SK-N-SH treated with all-trans-retinoic acid at 6 μM for 48 hours (cell line): Measurements from ENCODE around the gene VPS39.

ENCODE experiments used
- ATAC-seq: fragments of 200-7000 bp; cut with Tn5 transposase; 3 replicates; pipeline ENCODE4 v1.9.1; 2020; ENCODE audit warnings: mild to moderate bottlenecking, moderate library complexity
- ARNTL ChIP-seq: fragments of 450-650 bp; formaldehyde crosslinking; IDR thresholded peaks from 2 replicates; pipeline ENCODE4 v1.5.0; 2020; ENCODE audit warnings: low read depth, mild to moderate bottlenecking, moderate library complexity, borderline replicate concordance
- BACH2 ChIP-seq: fragments of 250-450 bp; sonication (Bioruptor Pico); IDR thresholded peaks from 2 replicates; pipeline ENCODE4 v1.9.0; 2021; ENCODE audit warnings: mild to moderate bottlenecking, borderline replicate concordance
- CREB5 ChIP-seq: fragments of 250-450 bp; sonication (Bioruptor Pico); IDR thresholded peaks from 2 replicates; pipeline ENCODE4 v1.5.1; 2020; ENCODE audit warnings: low read depth, mild to moderate bottlenecking, moderate library complexity
- CSDC2 ChIP-seq: fragments of 250-450 bp; sonication (Bioruptor Pico); IDR thresholded peaks from 2 replicates; pipeline ENCODE4 v1.5.0; 2020; ENCODE audit warnings: mild to moderate bottlenecking, moderate library complexity
- CSRNP3 ChIP-seq: fragments of 250-450 bp; sonication (Bioruptor Pico); IDR thresholded peaks from 2 replicates; pipeline ENCODE4 v1.5.1; 2021; ENCODE audit warnings: mild to moderate bottlenecking, moderate library complexity
- ESRRG ChIP-seq: fragments of 250-450 bp; sonication (Bioruptor Pico); IDR thresholded peaks from 2 replicates; pipeline ENCODE4 v1.6.1; 2021; ENCODE audit warnings: mild to moderate bottlenecking
- GLIS3 ChIP-seq: fragments of 250-450 bp; sonication (Bioruptor Pico); IDR thresholded peaks from 2 replicates; pipeline ENCODE4 v1.5.0; 2020; ENCODE audit warnings: mild to moderate bottlenecking, moderate library complexity
- ISL1 ChIP-seq: fragments of 250-450 bp; sonication (Bioruptor Pico); IDR thresholded peaks from 2 replicates; pipeline ENCODE4 v2.1.2; 2022; ENCODE audit warnings: mild to moderate bottlenecking, moderate library complexity
- OSR1 ChIP-seq: fragments of 250-450 bp; sonication (Bioruptor Pico); IDR thresholded peaks from 2 replicates; pipeline ENCODE4 v1.8.0; 2022; ENCODE audit warnings: moderate library complexity, mild to moderate bottlenecking, inconsistent platforms
- PATZ1 ChIP-seq: fragments of 250-450 bp; sonication (Bioruptor Pico); IDR thresholded peaks from 2 replicates; pipeline ENCODE4 v1.8.0; 2020; ENCODE audit warnings: mild to moderate bottlenecking, moderate library complexity, borderline replicate concordance
- POU6F1 ChIP-seq: fragments of 250-450 bp; sonication (Bioruptor Pico); IDR thresholded peaks from 2 replicates; pipeline ENCODE4 v1.8.0; 2021; ENCODE audit warnings: low read depth, mild to moderate bottlenecking, moderate library complexity, borderline replicate concordance
- PPARA ChIP-seq: fragments of 250-450 bp; sonication (Bioruptor Pico); IDR thresholded peaks from 2 replicates; pipeline ENCODE4 v1.5.0; 2020; ENCODE audit warnings: mild to moderate bottlenecking, borderline replicate concordance
- RARB ChIP-seq: fragments of 250-450 bp; sonication (Bioruptor Pico); IDR thresholded peaks from 2 replicates; pipeline ENCODE4 v1.8.0; 2021; ENCODE audit warnings: mild to moderate bottlenecking, moderate library complexity
- SNAI2 ChIP-seq: fragments of 250-450 bp; sonication (Bioruptor Pico); IDR thresholded peaks from 2 replicates; pipeline ENCODE4 v1.5.0; 2020; ENCODE audit warnings: mild to moderate bottlenecking, moderate library complexity
- TCF4 ChIP-seq: fragments of 250-450 bp; sonication (Bioruptor Pico); IDR thresholded peaks from 2 replicates; pipeline ENCODE4 v1.8.0; 2021; ENCODE audit warnings: mild to moderate bottlenecking, moderate library complexity, borderline replicate concordance
- TOX ChIP-seq: fragments of 250-450 bp; sonication (Bioruptor Pico); IDR thresholded peaks from 2 replicates; pipeline ENCODE4 v1.8.0; 2021; ENCODE audit warnings: mild to moderate bottlenecking, moderate library complexity, borderline replicate concordance
- TSHZ2 ChIP-seq: fragments of 250-450 bp; sonication (Bioruptor Pico); IDR thresholded peaks from 2 replicates; pipeline ENCODE4 v1.5.0; 2020; ENCODE audit warnings: mild to moderate bottlenecking, moderate library complexity
- ZC3H10 ChIP-seq: fragments of 250-450 bp; sonication (Bioruptor Pico); IDR thresholded peaks from 2 replicates; pipeline ENCODE4 v1.5.1; 2021; ENCODE audit warnings: mild to moderate bottlenecking, moderate library complexity
- ZFP3 ChIP-seq: fragments of 250-450 bp; sonication (Bioruptor Pico); IDR thresholded peaks from 2 replicates; pipeline ENCODE4 v1.5.0; 2020; ENCODE audit warnings: mild to moderate bottlenecking, moderate library complexity
- ZFP30 ChIP-seq: fragments of 450-650 bp; formaldehyde crosslinking; IDR thresholded peaks from 2 replicates; pipeline ENCODE4 v1.5.0; 2022; ENCODE audit warnings: mild to moderate bottlenecking, moderate library complexity
- ZNF565 ChIP-seq: fragments of 450-650 bp; formaldehyde crosslinking; conservative IDR thresholded peaks from 2 replicates; pipeline ENCODE4 v1.5.0; 2020; ENCODE audit warnings: low read depth, mild to moderate bottlenecking, moderate library complexity
- ZNF70 ChIP-seq: fragments of 450-650 bp; formaldehyde crosslinking; IDR thresholded peaks from 2 replicates; pipeline ENCODE4 v1.5.0; 2020; ENCODE audit warnings: mild to moderate bottlenecking, moderate library complexity
- ZNF8 ChIP-seq: fragments of 450-650 bp; formaldehyde crosslinking; IDR thresholded peaks from 2 replicates; pipeline ENCODE4 v1.5.0; 2020; ENCODE audit warnings: mild to moderate bottlenecking, moderate library complexity

VPS39 gene

GRCh38 chr15:42140383-42141070 is 67.6 kb downstream of the VPS39 start:
- TF ChIP-seq OSR1 (no peak), ZFP3 (CRISPR knock-in tag) (no peak), TCF4 (CRISPR knock-in tag) (no peak), ZFP30 (CRISPR knock-in tag) (no peak), SNAI2 (CRISPR knock-in tag) (no peak), CREB5 (CRISPR knock-in tag) (no peak)
- ATAC-seq: no peak

- no peak for TF ChIP-seq ZNF70
- TF ChIP-seq ZFP3 (CRISPR knock-in tag): no peak
- no peak for TF ChIP-seq ZFP30 (CRISPR knock-in tag)
- TF ChIP-seq ZNF8: no peak
- no peak for TF ChIP-seq OSR1
- no peak for TF ChIP-seq PATZ1 (CRISPR knock-in tag)
- no peak for TF ChIP-seq GLIS3 (CRISPR knock-in tag)
- no peak for TF ChIP-seq ESRRG (CRISPR knock-in tag)
- no peak for TF ChIP-seq POU6F1 (CRISPR knock-in tag)
- TF ChIP-seq RARB: no peak
- TF ChIP-seq TOX (CRISPR knock-in tag): no peak
- TF ChIP-seq TCF4 (CRISPR knock-in tag): no peak
- no peak for TF ChIP-seq ARNTL
- no peak for TF ChIP-seq ZNF565 (CRISPR knock-in tag)
- TF ChIP-seq BACH2 (CRISPR knock-in tag): no peak
- TF ChIP-seq CSRNP3: no peak
- no peak for TF ChIP-seq SNAI2 (CRISPR knock-in tag)
- TF ChIP-seq ZC3H10: no peak
- no peak for TF ChIP-seq CSDC2 (CRISPR knock-in tag)
- no peak for TF ChIP-seq ISL1 (CRISPR knock-in tag)
- no peak for ATAC-seq
These were observed 68.5 kb downstream of the VPS39 start for GRCh38 chr15:42139596-42139995.

- ATAC-seq: no peak
- no peak for TF ChIP-seq POU6F1 (CRISPR knock-in tag)
- TF ChIP-seq BACH2 (CRISPR knock-in tag): no peak
These were observed 69.1 kb downstream of the VPS39 start for GRCh38 chr15:42138968-42139386.

GRCh38 chr15:42138411-42138810 is 69.7 kb downstream of the VPS39 start:
- no peak for ATAC-seq
- TF ChIP-seq BACH2 (CRISPR knock-in tag): no peak
- TF ChIP-seq TSHZ2 (CRISPR knock-in tag): no peak
- no peak for TF ChIP-seq ZNF70
- TF ChIP-seq ZC3H10: no peak
- TF ChIP-seq RARB: no peak
- TF ChIP-seq TOX (CRISPR knock-in tag): no peak
- TF ChIP-seq ARNTL: no peak
- TF ChIP-seq CSRNP3: no peak
- no peak for TF ChIP-seq ZNF565 (CRISPR knock-in tag)
- no peak for TF ChIP-seq ISL1 (CRISPR knock-in tag)
- TF ChIP-seq PPARA (CRISPR knock-in tag): no peak
- TF ChIP-seq CSDC2 (CRISPR knock-in tag): no peak
- TF ChIP-seq TCF4 (CRISPR knock-in tag): no peak
- TF ChIP-seq ZFP30 (CRISPR knock-in tag): no peak
